HepG2 (cell line): ENCODE results near the gene CASR. TPM values are rescaled to one million over a fixed set of nuclear protein-coding genes. Genes with fewer than 3 reads are reported as not detected.

Source experiments
- ATAC-seq: fragments of 200-7000 bp; cut with Tn5 transposase; 3 replicates; pipeline ENCODE4 v1.9.1; 2020; ENCODE audit warnings: mild to moderate bottlenecking, moderate library complexity
- BruUV-seq: library from RNA; stranded (reverse); fragments of 400-500 nt; replicated peaks from 2 replicates; lab custom pipeline; 2021; lab: Mats Ljungman, UMichigan
- CTCF ChIA-PET: fragments of 300-600 bp; formaldehyde crosslinking; extraction: SDS; loops from one replicate; lab custom pipeline; 2021; ENCODE audit warnings: low total read pairs, inconsistent platforms, low intra/inter-chr PET ratio; lab: Yijun Ruan, JAX
- POLR2A ChIA-PET: fragments of 350-600 bp; sonication (Branson Sonifier 250); formaldehyde crosslinking; loops from one replicate; lab custom pipeline; 2020; ENCODE audit warnings: antibody characterized with exemption, inconsistent platforms; lab: Yijun Ruan, JAX
- DNase-seq: peaks from one replicate; pipeline ENCODE4 v3.0.0-alpha.2; 2015; ENCODE audit warnings: low spot score
- FAIRE-seq: peaks from 3 replicates; lab custom pipeline; 2011; peaks lifted over from hg19 to GRCh38; lab: Jason Lieb, UNC
- H2AFZ ChIP-seq: one replicate; pipeline ENCODE4 v1.6.1; 2011; ENCODE audit warnings: low read length, inconsistent platforms
- H3K27ac ChIP-seq: fragments of 300-600 bp; 3 replicates; pipeline ENCODE4 v1.8.0; 2011; ENCODE audit warnings: mixed run types, mild to moderate bottlenecking, mixed read lengths, low read length, inconsistent platforms; ENCODE audit not compliant: insufficient read depth; ENCODE audit errors: extremely low read length
- H3K27me3 ChIP-seq, 2 experiments: fragments of 200-600 bp in 1 of 2; 2 replicates in 1 of 2; 3 replicates in 1 of 2; pipeline versions ENCODE4 v1.6.0 to v1.8.0; 2011; ENCODE audit warnings: low read length in 2 of 2, mild to moderate bottlenecking in 2 of 2, moderate library complexity in 2 of 2, inconsistent platforms in 1 of 2; ENCODE audit not compliant: insufficient read depth in 2 of 2, control insufficient read depth in 1 of 2
- H3K36me3 ChIP-seq, 2 experiments: fragments of 200-600 bp in 1 of 2; replicated peaks in 1 of 2; 2 replicates in 1 of 2; 3 replicates in 1 of 2; pipeline versions ENCODE4 v1.5.1 to v1.8.0; 2011; ENCODE audit warnings: low read length in 2 of 2, inconsistent platforms in 1 of 2; ENCODE audit not compliant: insufficient read depth in 2 of 2, control insufficient read depth in 1 of 2
- H3K4me1 ChIP-seq: 2 replicates; pipeline ENCODE4 v1.5.1; 2012; ENCODE audit warnings: low read length, inconsistent platforms; ENCODE audit not compliant: insufficient read depth
- H3K4me2 ChIP-seq: 2 replicates; pipeline ENCODE4 v1.6.0; 2011; ENCODE audit warnings: low read depth, low read length, inconsistent platforms
- H3K4me3 ChIP-seq, 3 experiments: fragments of 200-600 bp in 1 of 3; sonication (generic), shearing (Covaris generic) in 1 of 3; replicated peaks in 1 of 3; 2 replicates each; pipeline ENCODE4 v1.5.1; 2011 to 2016; ENCODE audit warnings: low read length in 3 of 3, inconsistent platforms in 2 of 3, low read depth in 2 of 3, mild to moderate bottlenecking in 2 of 3, control low read depth in 1 of 3, mixed read lengths in 1 of 3; ENCODE audit not compliant: insufficient read depth in 1 of 3
- H3K79me2 ChIP-seq: one replicate; pipeline ENCODE4 v1.6.1; 2011; ENCODE audit warnings: low read length, inconsistent platforms; ENCODE audit not compliant: insufficient read depth
- H3K9ac ChIP-seq: 2 replicates; pipeline ENCODE4 v1.6.0; 2011; ENCODE audit warnings: mild to moderate bottlenecking, low read depth, low read length, inconsistent platforms; ENCODE audit not compliant: insufficient read depth
- H3K9me3 ChIP-seq: 2 replicates; pipeline ENCODE4 v1.5.1; 2012; ENCODE audit warnings: mild to moderate bottlenecking, low read length
- H4K20me1 ChIP-seq: 2 replicates; pipeline ENCODE4 v1.6.0; 2011; ENCODE audit warnings: inconsistent platforms, mild to moderate bottlenecking, low read length, moderate library complexity; ENCODE audit not compliant: insufficient read depth
- FOSL1 ChIP-seq: sonication (generic); formaldehyde crosslinking; IDR thresholded peaks from 2 replicates; pipeline ENCODE4 v1.9.0; 2021; ENCODE audit warnings: missing genetic modification reagents, borderline replicate concordance
- GMEB1 ChIP-seq: sonication (generic); formaldehyde crosslinking; IDR thresholded peaks from 2 replicates; pipeline ENCODE4 v1.5.1; 2020; ENCODE audit warnings: missing genetic modification reagents, mild to moderate bottlenecking, borderline replicate concordance
- TAF1 ChIP-seq: sonication (generic); formaldehyde crosslinking; IDR thresholded peaks from 2 replicates; pipeline ENCODE4 v1.4.0; 2020; ENCODE audit warnings: missing genetic modification reagents
- ZMYM4 ChIP-seq: sonication (generic); formaldehyde crosslinking; IDR thresholded peaks from 2 replicates; pipeline ENCODE4 v1.8.1; 2023; ENCODE audit warnings: mild to moderate bottlenecking, missing genetic modification reagents
- ZNF546 ChIP-seq: sonication (generic); formaldehyde crosslinking; conservative IDR thresholded peaks from 2 replicates; pipeline ENCODE4 v1.8.1; 2023; ENCODE audit warnings: mild to moderate bottlenecking, missing genetic modification reagents
- ZNF761 ChIP-seq: sonication (generic); formaldehyde crosslinking; conservative IDR thresholded peaks from 2 replicates; pipeline ENCODE4 v1.4.0; 2020; ENCODE audit warnings: mild to moderate bottlenecking, missing genetic modification reagents
- in situ Hi-C: cut with HindIII; loops from 2 replicates; pipeline ENCODE4 v1.10.0; 2017; ENCODE audit warnings: low pct_unique_long_range_greater_than_20kb; ENCODE audit not compliant: extremely low pct_ligation_motif_present
- intact Hi-C: fragments of 100-400 bp; cut with micrococcal nuclease; formaldehyde crosslinking; loops from one replicate; pipeline ENCODE4 v1.10.0; 2022; ENCODE audit not compliant: unreplicated experiment
- polyA plus RNA-seq, 8 experiments: library from polyadenylated mRNA; depleted of rRNA in 3 of 8; stranded (reverse) in 7 of 8; unstranded in 1 of 8; fragments of >200 nt; fragmentation: Illumina TruSeq in 4 of 8; extraction: Trizol in 4 of 8; gene quantifications; 2 replicates each; pipeline versions ENCODE4 v1.2.1 to v1.2.3, GENCODE V29; 2011 to 2016; ENCODE audit warnings: low read depth in 4 of 8, missing spikeins in 1 of 8, mixed read lengths in 1 of 8; ENCODE audit not compliant: insufficient read depth in 1 of 8
- total RNA-seq, 5 experiments: library from RNA; depleted of rRNA; stranded (reverse); fragments of >200 nt; fragmentation: Illumina TruSeq; extraction: Trizol; gene quantifications; 2 replicates each; pipeline ENCODE4 v1.2.3, GENCODE V29; 2016; ENCODE audit warnings: low read depth in 1 of 5
- TF ChIP-seq, protein P1 (sequence below): sonication (generic); formaldehyde crosslinking; IDR thresholded peaks from 2 replicates; pipeline ENCODE4 v1.5.0; 2020; ENCODE audit warnings: mild to moderate bottlenecking, missing genetic modification reagents, moderate library complexity
- TF ChIP-seq, protein P2 (sequence below): sonication (generic); formaldehyde crosslinking; IDR thresholded peaks from 2 replicates; pipeline ENCODE4 v1.4.0; 2020; ENCODE audit warnings: low read depth, mild to moderate bottlenecking, missing genetic modification reagents

The CASR gene
- total and polyA plus RNA-seq, 2 of the 13 experiments (the other 11 are each of a cell fraction or from before 2014, with no cell fraction given) = not detected

- POLR2A ChIA-PET = no interaction called here
These were observed 117.6 kb downstream of the CASR start for GRCh38 chr3:122301063-122301462.

More at GRCh38 chr3:122301063-122301462, 117.6 kb downstream of the CASR start:
- in situ Hi-C loops = no loop called here
- no peak for FAIRE-seq
- no TSS peak for BruUV-seq
- Histone ChIP-seq H3K79me2 (no peaks in the 10 kb centered on the region), H2AFZ (no peak overlapping the region), H3K9ac (no peak overlapping the region)
- TF ChIP-seq, protein P1, sequence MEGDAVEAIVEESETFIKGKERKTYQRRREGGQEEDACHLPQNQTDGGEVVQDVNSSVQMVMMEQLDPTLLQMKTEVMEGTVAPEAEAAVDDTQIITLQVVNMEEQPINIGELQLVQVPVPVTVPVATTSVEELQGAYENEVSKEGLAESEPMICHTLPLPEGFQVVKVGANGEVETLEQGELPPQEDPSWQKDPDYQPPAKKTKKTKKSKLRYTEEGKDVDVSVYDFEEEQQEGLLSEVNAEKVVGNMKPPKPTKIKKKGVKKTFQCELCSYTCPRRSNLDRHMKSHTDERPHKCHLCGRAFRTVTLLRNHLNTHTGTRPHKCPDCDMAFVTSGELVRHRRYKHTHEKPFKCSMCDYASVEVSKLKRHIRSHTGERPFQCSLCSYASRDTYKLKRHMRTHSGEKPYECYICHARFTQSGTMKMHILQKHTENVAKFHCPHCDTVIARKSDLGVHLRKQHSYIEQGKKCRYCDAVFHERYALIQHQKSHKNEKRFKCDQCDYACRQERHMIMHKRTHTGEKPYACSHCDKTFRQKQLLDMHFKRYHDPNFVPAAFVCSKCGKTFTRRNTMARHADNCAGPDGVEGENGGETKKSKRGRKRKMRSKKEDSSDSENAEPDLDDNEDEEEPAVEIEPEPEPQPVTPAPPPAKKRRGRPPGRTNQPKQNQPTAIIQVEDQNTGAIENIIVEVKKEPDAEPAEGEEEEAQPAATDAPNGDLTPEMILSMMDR (CRISPR knock-in tag) = no peak
- TF ChIP-seq ZNF761 (CRISPR knock-in tag) (no peak), FOSL1 (no peak), GMEB1 (no peak), TAF1 (CRISPR knock-in tag) (no peak), ZMYM4 (CRISPR knock-in tag) (no peak), ZNF546 (CRISPR knock-in tag) (no peak)
- TF ChIP-seq, protein P2, sequence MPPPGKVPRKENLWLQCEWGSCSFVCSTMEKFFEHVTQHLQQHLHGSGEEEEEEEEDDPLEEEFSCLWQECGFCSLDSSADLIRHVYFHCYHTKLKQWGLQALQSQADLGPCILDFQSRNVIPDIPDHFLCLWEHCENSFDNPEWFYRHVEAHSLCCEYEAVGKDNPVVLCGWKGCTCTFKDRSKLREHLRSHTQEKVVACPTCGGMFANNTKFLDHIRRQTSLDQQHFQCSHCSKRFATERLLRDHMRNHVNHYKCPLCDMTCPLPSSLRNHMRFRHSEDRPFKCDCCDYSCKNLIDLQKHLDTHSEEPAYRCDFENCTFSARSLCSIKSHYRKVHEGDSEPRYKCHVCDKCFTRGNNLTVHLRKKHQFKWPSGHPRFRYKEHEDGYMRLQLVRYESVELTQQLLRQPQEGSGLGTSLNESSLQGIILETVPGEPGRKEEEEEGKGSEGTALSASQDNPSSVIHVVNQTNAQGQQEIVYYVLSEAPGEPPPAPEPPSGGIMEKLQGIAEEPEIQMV (CRISPR knock-in tag) = no peak
- TF ChIP-seq, all 625 proteins: peak for 0
- H3K36me3 ChIP-seq = no peaks in the 10 kb centered on the region
- no peak overlapping the region for H3K4me3 ChIP-seq
- H3K27me3 ChIP-seq = no peaks in the 10 kb centered on the region
- H3K9me3 ChIP-seq = 0 out of 2 replicates have a peak, but pooled peaks cover 4% of the 10 kb centered on the region
- intact Hi-C loops = loop anchor here (10.0 kb wide), 1 partner anchor 374 kb away; no protein-coding TSS in a partner anchor
- no peaks in the 10 kb centered on the region for H4K20me1 ChIP-seq
- no peak overlapping the region for H3K27ac ChIP-seq
- DNase-seq = no peak
- no peak overlapping the region for H3K4me2 ChIP-seq
- ATAC-seq = no peak
- peaks cover 17% of the 10 kb centered on the region for H3K4me1 ChIP-seq
- CTCF ChIA-PET = interaction anchor here (1.7 kb wide), 1 partner anchor 755 kb away, joined by 7 read pairs; the partner anchor contains the start of gene POLQ
